ENCODE data around the gene THOC7.
A peak's percentile ranks its signal among the peaks of the same experiment; 100 is the strongest.

The THOC7 gene

DNA sequence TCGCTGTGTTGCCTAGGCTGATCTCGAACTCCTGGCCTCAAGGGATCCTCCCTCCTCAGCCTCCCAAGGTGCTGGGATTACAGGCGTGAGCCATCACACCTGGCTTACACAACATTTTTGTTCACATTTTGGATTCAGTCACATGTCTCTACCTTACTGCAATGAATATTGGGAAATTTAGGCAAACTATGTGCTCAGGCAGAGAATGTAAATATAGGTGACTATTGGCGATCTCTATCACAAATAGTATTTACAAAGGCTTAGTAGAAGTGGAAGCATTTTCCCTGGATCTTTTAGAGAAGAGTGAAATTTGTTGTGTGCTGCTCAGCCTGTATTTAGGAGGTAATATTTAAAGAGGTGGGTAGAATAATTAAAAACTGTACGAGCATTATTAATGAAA lies 27.9 kb upstream of the THOC7 start:
- DNase-seq: no peak
- no peaks in the 10 kb centered on the region for H3K27me3 ChIP-seq (ENCODE audit: insufficient read depth, low read depth, severe bottlenecking)
- peaks cover 3% of the 10 kb centered on the region for H3K36me3 ChIP-seq
- TF ChIP-seq, protein P1, sequence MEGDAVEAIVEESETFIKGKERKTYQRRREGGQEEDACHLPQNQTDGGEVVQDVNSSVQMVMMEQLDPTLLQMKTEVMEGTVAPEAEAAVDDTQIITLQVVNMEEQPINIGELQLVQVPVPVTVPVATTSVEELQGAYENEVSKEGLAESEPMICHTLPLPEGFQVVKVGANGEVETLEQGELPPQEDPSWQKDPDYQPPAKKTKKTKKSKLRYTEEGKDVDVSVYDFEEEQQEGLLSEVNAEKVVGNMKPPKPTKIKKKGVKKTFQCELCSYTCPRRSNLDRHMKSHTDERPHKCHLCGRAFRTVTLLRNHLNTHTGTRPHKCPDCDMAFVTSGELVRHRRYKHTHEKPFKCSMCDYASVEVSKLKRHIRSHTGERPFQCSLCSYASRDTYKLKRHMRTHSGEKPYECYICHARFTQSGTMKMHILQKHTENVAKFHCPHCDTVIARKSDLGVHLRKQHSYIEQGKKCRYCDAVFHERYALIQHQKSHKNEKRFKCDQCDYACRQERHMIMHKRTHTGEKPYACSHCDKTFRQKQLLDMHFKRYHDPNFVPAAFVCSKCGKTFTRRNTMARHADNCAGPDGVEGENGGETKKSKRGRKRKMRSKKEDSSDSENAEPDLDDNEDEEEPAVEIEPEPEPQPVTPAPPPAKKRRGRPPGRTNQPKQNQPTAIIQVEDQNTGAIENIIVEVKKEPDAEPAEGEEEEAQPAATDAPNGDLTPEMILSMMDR (IDR thresholded peaks at IDR 0.05; ENCODE audit: low read depth, low read length): no peak
- H3K9me3 ChIP-seq (ENCODE audit: severe bottlenecking): no peaks in the 10 kb centered on the region
- H3K27ac ChIP-seq: no peak overlapping the region
- H3K4me3 ChIP-seq (ENCODE audit: low read depth, low read length): no peak overlapping the region

DNA sequence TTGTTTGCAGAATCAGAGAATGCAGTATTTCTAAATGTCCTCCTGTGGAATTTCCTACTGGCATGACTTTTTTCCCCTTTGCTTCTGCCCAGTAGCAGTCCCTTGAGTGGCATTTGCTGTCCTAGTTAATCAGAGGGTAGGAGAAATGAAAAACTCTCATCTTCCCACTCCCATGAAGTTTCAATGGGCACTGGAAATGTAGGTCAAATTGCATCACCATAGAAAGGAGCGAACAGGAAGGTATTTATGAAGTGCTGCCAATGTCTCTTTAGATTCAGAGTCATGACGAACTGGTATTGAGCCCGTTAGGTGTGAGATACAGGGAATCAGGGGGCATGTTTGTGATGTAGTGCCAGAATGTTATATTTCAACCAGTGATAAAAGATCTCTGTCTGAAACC lies 23.3 kb upstream of the THOC7 start:
- peaks cover 3% of the 10 kb centered on the region for H3K36me3 ChIP-seq
- TF ChIP-seq, protein P1 (IDR thresholded peaks at IDR 0.05; ENCODE audit: low read depth, low read length): no peak
- no peaks in the 10 kb centered on the region for H3K27me3 ChIP-seq (ENCODE audit: insufficient read depth, low read depth, severe bottlenecking)
- DNase-seq: no peak
- no peak overlapping the region for H3K27ac ChIP-seq
- no peaks in the 10 kb centered on the region for H3K9me3 ChIP-seq (ENCODE audit: severe bottlenecking)
- H3K4me3 ChIP-seq (ENCODE audit: low read depth, low read length): no peak overlapping the region

DNA sequence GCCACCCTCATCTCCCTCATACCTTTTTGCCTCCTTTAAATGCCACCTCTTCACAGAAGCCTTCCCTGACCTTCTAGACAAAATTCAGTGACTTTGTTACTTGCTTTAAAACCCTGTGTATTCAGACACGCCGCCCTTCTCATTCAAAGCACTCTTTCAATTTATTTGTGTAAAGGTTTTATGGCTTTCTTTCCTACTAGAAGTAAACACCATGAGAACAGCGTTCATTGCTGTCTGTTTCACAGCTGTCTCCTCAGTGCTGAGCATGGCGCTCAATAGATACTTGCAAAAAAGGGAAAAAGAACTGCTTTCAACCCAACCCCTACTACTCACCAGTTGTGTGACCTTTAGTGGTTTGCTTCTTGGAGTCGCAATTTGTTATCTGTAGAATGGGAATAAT lies 17.0 kb upstream of the THOC7 start:
- H3K4me3 ChIP-seq (ENCODE audit: low read depth, low read length): no peak overlapping the region
- H3K27me3 ChIP-seq (ENCODE audit: insufficient read depth, low read depth, severe bottlenecking): no peaks in the 10 kb centered on the region
- no peaks in the 10 kb centered on the region; the same call in 1 of the 2 replicates for H3K36me3 ChIP-seq
- no peaks in the 10 kb centered on the region for H3K9me3 ChIP-seq (ENCODE audit: severe bottlenecking)
- DNase-seq: no peak
- no peak overlapping the region for H3K27ac ChIP-seq
- TF ChIP-seq, protein P1 (IDR thresholded peaks at IDR 0.05; ENCODE audit: low read depth, low read length): no peak

DNA sequence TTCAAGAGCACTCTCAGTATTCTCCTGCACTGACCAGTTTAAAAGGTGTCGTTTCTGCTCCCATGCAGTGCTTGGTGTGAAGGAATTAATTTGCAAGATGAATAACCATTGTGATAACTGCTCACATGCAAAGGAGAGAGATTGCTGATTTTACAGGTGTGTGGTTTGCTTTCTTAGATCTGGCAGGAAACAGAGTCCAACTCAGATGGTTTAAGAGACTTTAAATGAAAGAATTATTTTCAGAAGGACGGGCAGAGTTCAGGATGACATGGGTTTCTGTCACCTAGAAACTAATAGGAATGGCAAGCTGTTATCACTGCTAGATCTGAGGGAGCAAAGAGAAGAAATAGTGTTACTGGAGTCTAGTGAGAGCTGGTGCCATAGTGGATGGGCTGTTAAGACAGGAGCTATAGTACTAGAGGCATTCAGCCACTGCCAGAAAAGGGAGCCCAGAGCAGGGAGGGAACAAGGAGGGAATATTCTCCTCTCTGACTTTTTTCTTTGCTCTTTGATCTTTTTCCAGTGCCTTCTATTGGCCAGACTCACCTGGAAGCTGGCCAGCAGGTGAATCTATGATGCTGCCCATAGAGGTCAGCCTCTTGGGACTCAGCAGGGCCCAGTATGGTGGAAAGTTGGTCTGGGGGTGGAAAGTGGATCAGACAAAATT lies 14.9 kb upstream of the THOC7 start:
- no peak for DNase-seq
- no peak overlapping the region for H3K4me3 ChIP-seq (ENCODE audit: low read depth, low read length)
- H3K27me3 ChIP-seq (ENCODE audit: insufficient read depth, low read depth, severe bottlenecking): no peaks in the 10 kb centered on the region
- H3K27ac ChIP-seq: peak overlapping the region; percentile 41
- no peaks in the 10 kb centered on the region for H3K9me3 ChIP-seq (ENCODE audit: severe bottlenecking)
- H3K36me3 ChIP-seq: no peaks in the 10 kb centered on the region; the same call in 1 of the 2 replicates
- TF ChIP-seq, protein P1 (IDR thresholded peaks at IDR 0.05; ENCODE audit: low read depth, low read length): no peak

DNA sequence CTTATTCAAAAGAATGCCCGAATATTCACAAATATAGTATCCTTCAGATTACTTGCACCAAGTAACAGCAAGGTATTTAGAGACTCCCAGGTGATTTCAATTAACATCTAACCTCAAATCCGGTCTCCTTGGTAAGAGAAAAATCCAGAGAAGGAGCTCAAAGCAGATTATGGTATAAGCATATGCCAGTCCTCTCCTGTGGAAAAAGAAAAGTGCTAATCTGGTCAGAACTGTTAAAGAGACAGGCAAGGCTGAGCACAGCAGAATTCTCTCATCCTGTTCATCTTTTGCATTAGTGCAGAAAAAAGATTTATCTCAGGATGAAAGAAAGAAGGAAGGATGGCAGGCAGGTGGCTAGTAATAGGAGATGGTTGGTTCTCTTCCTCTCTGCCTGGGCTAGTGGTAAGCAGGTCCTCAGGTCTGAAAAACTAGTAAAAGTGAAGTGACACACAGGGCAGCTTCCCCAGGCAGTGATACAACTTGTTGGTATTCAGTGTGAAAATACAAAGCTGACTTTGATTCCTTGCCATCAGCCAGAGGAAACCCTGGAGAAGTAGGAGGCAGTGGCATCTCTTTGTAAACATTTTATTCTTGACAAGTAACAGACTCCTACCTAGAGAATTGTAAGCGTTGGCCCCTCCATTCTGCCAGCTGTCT lies 14.3 kb upstream of the THOC7 start:
- Histone ChIP-seq H3K4me3 (ENCODE audit: low read depth, low read length) (no peak overlapping the region), H3K27ac (peak overlapping the region; percentile 48), H3K9me3 (ENCODE audit: severe bottlenecking) (no peaks in the 10 kb centered on the region), H3K36me3 (no peaks in the 10 kb centered on the region; the same call in 1 of the 2 replicates), H3K27me3 (ENCODE audit: insufficient read depth, low read depth, severe bottlenecking) (no peaks in the 10 kb centered on the region)
- TF ChIP-seq, protein P1 (IDR thresholded peaks at IDR 0.05; ENCODE audit: low read depth, low read length): no peak
- DNase-seq: no peak

Data from WERI-Rb-1 (cell line).